GM04504 (cell line): ENCODE measurements around the gene TSHZ1.

ENCODE experiments used
- DNase-seq: peaks from one replicate; pipeline ENCODE4 v3.0.0-alpha.2; 2012; ENCODE audit warnings: low read depth

The TSHZ1 gene

GRCh38 chr18:75208836-75209128, 1.8 kb upstream of the TSHZ1 start:
- DNase-seq: no peak

DNA sequence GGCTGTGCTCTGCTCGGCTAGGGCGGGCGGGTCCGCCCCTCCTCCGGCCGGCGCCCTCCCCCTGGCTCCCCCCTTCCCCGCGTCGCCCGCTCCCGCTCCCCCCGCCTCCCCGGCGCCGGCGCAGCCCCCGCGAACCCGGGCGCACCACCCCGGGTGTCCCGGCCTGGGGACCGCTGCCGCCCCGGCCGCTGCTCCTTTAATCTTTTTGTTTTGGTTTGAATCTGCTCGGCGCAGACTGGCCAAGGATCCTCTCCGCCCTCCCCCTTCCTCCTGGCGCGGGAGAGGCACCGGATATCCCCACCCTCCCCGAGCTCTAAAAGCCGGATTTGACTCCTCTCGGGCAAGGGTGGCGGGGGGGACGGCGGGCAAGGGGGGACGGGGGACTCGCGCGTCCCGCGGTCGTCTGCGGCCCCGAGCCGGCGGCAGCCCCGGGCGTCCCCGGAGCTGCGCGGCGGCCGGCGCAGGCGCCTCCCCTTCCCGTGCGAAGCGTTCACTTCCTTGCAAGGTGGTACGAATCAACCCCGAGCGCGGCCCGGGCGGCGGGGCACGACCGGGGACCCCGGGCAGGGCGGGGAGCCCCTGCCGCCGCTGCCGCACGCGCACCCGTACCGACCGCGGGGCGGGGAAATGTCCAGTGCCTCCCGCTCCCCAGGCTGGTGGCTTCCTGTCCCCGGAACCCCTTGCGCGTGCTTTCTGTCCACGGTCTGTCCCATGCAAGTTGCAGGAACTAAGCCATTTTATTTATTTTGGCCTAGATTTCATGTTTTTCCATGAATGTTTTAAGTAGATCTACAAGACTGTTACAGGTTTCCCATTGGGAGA, 1.3 kb upstream of the TSHZ1 start, which contains the start of gene PTGR3:
PTGR3 (minus strand) TSS at position 11 of the 822 bp plus-strand sequence. CDS start 81 bp downstream, outside the sequence.
- no peak for DNase-seq

GRCh38 chr18:75209951-75210258, 692 bp upstream of the TSHZ1 start:
- no peak for DNase-seq

DNA sequence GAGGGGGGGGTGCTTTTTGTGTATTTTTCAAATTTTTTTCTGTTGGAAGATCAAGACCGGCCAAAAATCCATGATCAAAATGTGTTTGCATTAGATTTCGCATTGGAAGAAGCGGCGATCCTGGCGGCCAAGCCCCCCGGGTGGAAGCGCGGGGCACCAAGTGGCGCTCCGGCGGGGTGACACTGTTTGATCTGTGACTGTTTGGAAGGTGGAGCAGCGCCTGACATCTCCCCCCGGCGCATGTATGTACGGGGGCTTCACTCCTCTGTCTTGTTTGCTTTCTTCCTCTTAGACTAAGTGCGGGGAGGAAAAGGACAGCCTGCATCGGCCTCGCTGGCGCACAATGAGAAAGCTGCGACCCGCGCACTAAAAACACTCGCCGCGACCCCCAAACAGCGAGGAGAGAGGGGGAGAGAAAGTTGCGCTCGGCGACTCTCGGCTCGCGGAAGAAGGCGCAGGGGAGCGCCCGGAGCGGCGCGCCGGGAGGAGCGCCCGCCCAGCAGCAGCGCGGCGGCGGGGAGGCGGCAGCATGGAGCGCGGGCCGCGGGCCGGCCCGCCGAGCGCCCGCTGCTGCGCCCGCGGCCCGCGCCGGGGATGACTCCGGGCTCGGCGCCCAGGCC, 515 bp downstream of the TSHZ1 start:
- no peak for DNase-seq

GRCh38 chr18:75211626-75211952, 992 bp downstream of the TSHZ1 start:
- DNase-seq: no peak

- DNase-seq: no peak
Measured at GRCh38 chr18:75211953-75212750, 1.6 kb downstream of the TSHZ1 start.

- DNase-seq: no peak
Measured at GRCh38 chr18:75212751-75213090, 2.1 kb downstream of the TSHZ1 start.

DNA sequence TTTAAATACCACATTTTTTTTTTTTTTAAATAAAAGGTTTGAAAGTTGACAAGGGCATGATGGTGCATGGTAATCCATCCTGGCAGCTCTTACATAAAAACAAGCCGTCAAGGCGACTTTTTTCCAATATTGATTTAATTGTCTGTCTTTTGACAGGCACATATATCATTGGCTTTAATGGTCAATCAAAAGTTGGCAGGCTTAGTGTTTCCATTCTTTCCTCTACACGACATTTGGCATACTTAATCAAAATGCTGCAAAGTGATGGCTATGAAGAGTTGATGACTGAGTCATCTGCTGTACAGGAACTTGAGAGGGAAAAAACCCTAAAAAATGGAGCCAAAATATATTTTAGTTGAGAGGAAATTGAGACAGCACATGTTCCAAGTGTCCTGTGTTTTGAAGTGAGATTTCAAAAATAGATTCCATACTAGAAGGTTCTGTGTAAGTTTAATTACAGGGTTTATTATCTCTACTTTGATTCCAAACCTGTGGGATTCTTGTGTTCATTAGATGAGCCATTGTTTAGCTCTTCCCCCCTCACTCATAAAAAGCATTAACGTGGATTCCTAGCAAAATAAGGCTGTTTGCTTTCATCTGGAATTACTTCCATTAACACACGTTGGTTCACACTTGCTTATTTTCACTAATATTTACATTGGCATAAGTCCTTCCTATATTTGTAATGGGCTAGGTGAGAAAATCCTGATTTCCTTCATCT, 3.2 kb downstream of the TSHZ1 start:
- peak; percentile 89 for DNase-seq

DNA sequence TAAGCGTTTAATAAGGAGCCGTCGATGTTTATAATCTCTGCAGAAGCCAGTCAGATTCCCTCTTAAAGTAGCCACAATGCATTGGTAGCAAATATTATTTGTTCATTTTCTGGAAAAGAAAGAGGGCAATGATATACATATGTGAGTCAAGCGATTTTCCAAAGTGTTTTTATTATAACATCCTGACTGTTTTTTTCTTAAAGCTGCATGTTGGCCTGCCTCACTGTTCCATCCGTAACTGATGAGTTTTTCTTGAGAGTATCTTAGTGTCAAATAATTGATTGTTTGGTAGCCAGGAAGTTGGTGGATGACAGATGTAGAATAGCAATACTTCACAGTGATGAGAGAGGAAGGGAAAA, 3.7 kb downstream of the TSHZ1 start:
- no peak for DNase-seq

GRCh38 chr18:75214766-75215510, 4.3 kb downstream of the TSHZ1 start:
- DNase-seq: no peak

DNA sequence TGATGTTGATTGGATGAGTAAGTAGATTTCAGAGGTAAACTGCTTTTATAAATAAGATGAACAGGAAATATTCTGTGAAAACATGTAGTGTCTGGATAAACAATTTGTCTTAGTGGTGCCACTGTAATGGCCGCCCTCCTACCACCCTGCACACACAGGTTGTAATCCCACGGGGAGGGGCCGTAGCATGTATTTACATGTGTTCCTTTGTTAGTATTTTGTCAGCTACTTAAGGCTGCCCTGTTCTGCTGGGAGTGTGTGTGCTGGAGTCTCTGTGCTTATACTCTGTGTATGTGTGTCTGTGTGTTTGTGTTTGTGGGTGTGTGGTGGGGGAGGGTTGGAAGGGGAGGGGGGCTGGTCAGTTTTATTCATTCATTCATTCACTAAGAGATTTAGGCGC, 5.1 kb downstream of the TSHZ1 start:
- DNase-seq: no peak

DNA sequence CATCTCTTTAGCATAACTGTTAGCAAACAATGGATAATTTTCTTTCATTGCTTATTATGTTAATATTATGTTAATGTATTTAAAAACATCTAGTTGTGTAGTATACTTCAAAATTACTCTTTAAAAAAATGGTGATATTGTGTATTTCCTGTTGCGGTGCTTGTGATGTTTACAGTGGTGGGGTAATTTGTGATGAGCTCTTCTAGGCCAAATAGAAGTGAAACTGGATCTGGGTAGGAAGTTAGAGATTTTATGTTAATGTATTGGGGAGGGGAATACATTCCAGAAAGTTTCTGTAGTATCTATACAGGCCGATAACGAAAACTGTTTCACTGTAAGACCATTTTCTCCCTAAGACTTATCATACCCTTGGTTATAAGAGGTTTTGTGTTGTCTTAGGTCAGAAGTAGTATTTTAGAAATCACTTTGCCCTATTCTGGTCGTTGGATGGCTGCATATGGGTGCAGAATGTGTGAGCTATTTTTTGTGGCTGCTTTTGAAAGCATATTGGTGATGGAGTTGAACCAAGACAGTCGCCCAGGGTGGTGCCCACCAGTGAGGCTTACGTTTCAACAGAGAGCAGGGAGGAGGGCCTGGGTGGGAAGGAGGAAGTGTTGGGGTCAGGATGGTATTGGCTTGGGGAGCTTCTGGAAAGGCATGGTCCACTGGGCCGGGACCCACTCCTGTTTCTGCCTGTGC, 5.8 kb downstream of the TSHZ1 start:
- no peak for DNase-seq

GRCh38 chr18:75216911-75217689, 6.5 kb downstream of the TSHZ1 start:
- DNase-seq: no peak

GRCh38 chr18:75218065-75218923, 7.7 kb downstream of the TSHZ1 start:
- DNase-seq: no peak

DNA sequence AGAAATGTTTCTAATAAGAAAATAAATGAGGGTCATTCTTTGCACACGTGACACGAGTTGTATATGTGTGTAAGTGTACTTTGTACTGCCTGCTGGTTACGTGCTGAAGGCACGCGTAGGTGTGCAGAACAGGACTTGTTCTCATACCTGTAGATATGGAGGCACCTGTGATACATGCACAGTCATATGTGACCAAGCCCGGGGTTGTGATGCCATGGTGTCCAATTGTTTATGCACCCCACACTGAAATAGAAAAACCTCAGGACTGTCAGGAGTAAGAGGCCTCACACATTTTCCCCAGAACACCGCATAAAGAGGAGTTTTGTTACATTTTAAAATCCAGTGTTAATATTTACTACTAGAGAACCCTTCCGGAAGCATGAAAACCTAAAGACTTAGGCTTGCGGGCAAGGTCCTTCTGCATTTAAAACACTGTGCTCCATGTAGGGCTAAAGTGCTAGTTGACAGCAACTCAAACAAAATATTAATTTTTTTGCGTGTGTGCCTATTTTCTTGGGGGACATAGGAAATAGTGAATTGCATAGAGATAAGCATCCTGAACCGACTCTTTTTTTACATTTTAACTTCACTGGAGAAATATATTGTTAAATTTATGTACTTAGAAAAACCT, 9.3 kb downstream of the TSHZ1 start:
- DNase-seq: no peak

- DNase-seq: no peak
Measured at GRCh38 chr18:75220551-75221355, 10.2 kb downstream of the TSHZ1 start.

DNA sequence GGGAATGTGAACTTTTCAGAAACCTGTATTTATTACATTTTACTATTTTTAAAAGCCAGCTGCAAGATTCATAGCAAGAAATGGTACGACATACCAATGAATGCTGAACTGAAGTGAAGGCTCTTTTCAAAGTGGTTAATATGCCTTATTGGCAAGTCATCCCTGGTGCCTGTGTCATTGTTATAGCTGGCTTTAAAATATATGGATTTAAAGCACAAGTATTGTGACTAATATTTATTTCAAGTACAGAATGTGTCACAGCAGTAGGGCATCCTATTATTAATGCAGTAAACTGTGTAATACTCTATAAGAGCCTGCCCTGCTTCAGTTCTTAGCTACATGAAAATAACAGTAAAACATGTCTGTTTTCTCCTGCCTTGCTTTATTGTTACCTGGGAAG, 10.8 kb downstream of the TSHZ1 start:
- DNase-seq: no peak

DNA sequence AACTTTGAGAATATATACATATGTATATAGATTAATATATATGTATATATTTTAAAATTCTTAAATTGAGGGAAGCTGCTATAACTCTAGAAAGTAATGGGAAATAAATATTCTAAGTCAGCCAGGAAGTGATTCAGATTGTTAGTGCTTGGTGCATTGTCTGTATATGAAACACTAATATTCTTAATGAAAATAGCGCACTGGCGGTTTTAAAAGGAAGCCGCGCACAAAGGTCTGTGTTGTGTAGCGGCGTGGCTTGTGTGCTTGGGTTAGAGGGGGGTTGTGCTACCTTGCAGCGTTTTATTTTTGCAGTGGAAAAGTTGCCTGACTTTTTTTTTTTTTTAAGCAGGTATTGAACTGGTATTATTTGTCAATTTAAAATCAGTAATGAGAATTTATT, 11.3 kb downstream of the TSHZ1 start:
- DNase-seq: no peak
